Measurements from ENCODE around the gene MOV10L1.
"Not testable (repeated sequence)": the region's sequence is repeated elsewhere in the genome, so short reads cannot be mapped to it uniquely, and the experiment has no call there.

The MOV10L1 gene

GRCh38 chr22:50192436-50193204 is 102.8 kb downstream of the MOV10L1 start:
- peak; percentile 44 to 47 for DNase-seq

DNA sequence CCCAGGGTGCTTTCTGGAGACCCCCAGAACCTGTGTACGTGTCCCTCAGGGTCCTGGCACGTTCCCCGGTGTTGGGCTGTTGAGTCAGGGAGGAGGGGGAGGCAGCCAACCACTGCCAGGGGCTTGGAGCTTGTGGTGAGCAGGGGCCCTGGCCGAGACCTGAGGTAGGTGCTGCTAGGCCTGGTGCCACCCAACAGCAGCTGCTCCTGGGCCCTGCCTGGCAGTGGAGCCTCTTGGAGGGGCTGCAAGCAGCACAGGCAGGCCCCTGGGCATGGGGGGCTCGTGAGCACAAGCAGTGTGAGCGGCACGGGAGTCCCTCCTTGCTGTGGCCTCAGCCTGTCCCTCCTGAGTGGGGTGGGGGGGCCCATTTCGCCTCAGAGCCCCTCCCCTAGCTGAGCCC is 103.8 kb downstream of the MOV10L1 start:
- no peak for DNase-seq

DNA sequence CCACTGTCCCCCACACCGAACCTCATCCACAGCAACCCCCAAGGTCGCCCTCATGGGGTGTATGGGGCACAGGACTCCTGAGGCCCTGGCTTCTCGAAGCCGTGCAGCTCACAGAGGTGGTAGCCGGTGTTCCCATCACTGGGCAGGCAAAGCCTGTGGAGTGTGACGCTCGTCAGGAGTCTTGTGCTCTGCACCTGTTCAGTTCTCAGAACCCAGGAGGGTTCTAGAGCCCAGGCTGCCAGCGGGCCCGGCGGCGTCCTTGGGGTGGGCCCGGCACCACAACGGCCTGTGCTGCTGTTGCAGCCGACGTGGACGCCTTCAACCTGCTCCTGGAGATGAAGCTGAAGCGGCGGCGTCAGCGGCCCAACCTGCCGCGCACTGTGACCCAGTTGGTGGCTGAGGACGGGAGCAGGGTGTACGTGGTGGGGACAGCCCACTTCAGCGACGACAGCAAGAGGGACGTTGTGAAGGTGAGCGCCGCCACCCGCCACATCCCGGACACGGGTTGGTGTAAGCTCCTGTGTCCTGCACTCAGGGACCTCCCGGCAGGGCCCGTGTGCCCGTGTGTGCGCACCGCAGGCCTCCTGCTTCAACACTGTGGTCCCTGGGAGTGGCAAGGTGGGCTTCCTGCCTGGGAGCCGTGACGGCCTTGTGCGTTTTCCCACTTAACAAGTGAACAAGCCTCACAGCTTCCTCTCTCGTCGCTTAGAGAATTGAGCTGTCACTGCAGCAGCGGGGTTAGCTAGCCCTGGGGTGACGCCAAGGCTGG is 104.4 kb downstream of the MOV10L1 start:
- no peak for DNase-seq

GRCh38 chr22:50196256-50196655 is 106.5 kb downstream of the MOV10L1 start:
- DNase-seq, result no peak

- DNase-seq, result no peak
These were observed 107.4 kb downstream of the MOV10L1 start for GRCh38 chr22:50197000-50197800.

GRCh38 chr22:50197856-50198623 is 108.2 kb downstream of the MOV10L1 start:
- no peak for DNase-seq

- no peak for DNase-seq
These were observed 108.8 kb downstream of the MOV10L1 start for GRCh38 chr22:50198624-50199017.

- no peak for DNase-seq
These were observed 109.5 kb downstream of the MOV10L1 start for GRCh38 chr22:50199251-50199721.

GRCh38 chr22:50199829-50200460 is 110.1 kb downstream of the MOV10L1 start:
- DNase-seq, result no peak

DNA sequence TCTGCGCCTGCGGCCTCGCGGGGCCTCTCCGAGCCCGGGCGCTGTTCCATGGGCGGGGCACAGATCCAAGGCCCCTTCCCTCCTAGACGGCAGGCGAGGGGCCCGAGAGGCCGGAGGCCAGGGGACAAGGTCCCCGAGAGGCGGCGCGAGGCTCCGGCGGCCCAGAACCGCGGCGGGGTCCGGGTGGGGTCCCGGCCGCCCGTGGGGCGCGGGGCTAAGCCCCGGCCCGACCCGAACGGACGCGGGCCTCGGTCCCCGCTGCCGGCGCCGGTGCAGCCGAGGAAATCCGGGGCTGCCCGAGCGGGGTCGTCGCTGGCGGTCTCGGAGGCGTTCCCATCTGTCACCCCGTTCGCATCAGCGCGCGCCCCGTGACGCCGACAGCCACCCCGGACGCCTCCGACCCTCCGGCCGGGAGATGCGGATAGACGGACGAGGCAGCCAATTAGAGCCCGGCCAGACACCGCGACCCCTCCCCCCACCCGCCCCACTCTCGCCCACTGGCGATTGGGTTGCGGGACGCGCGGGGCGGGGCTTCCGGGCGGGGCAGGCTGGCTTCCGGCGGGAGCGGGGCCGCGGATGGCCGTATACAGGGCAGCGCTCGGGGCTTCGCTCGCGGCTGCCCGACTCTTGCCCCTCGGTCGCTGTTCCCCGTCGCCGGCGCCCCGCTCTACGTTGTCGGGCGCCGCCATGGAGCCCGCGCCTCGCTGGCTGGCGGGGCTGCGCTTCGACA is 110.8 kb downstream of the MOV10L1 start, which contains the start of gene SELENOO:
Gene SELENOO, plus strand, starts transcription at position 551 of the 730 bp plus-strand sequence. Its CDS starts 26 bp downstream, at position 577.
- peak; percentile 87 to 88 for DNase-seq

DNA sequence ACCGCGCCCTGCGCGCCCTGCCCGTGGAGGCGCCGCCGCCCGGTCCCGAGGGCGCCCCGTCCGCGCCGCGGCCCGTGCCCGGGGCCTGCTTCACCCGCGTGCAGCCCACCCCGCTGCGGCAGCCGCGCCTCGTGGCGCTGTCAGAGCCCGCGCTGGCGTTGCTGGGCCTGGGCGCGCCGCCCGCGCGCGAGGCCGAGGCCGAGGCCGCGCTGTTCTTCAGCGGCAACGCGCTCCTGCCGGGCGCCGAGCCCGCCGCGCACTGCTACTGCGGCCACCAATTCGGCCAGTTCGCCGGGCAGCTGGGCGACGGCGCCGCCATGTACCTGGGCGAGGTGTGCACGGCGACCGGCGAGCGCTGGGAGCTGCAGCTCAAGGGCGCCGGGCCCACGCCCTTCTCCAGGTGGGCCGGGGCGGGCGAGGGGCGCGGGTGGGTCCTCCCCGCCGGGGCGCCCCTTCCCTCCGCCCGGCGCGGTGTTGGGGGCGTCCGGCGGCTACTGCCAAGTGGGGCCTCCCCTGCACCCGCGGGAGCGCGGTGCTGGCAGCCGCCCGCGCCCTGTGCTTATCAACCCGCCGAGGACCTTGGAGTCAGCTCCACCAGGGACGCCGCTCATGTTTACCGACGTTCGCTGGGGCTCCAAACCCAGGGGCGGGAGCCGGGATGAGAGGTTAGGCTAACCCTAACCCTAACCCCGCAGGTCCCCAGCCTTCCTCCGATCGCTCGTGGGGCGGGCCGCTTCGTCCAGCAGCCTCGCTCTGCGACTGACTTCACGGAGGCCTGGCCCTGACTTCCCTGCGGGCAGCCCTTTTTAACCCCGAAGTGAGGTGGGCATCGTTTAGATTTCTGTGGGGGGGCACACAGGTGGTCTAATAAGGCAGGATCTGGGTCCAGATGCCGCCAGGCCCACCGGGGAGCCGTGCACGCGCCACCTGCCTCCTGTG is 111.7 kb downstream of the MOV10L1 start:
- no peak for DNase-seq

DNA sequence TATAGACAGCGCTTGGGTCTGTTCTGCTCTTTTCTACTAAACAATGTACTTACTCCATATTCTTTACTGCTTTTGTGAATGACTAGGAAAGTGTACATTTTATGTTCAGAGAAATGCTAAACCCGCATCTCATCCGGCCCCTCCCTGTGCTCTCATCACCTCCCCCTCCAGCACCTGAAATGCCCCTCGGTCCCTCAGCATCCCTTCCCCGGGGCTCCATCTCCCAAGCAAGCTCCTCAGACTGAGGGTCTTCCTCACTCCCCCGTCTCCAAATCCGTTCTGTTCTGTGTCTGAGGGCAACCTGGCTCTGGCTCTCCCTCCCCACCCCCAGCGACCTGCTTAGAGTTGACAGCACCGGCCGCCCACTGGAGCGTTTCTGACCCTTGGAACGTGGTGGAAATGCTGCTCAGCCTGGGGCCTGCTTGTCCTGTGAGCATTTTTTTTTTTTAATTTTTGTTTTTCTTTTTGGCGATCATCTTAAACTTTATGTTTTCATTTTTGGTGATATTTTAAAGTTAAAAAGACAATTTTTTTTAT is 112.4 kb downstream of the MOV10L1 start:
- DNase-seq, result no peak

DNA sequence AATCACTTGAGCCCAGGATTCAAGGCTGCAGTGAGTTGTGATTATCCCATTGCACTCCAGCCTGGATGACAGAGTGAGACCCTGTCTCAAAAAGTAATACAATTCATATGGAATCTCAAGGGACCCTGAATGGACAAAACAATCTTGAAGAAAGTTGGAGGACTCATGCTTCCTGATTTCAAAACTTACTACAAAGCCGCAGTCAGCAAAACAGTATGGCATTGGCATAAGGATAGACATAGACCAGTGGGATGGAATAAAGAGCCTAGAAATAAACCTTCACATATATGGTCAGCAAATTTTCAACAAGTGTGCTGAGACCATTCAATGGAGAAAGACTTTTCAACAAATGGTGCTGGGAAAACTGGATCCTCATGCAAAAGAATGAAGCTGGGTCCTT is 113.5 kb downstream of the MOV10L1 start:
- DNase-seq, result no peak

- DNase-seq, result no peak
These were observed 114.8 kb downstream of the MOV10L1 start for GRCh38 chr22:50204571-50204970.

- DNase-seq, result not testable (repeated sequence)
These were observed 115.2 kb downstream of the MOV10L1 start for GRCh38 chr22:50204998-50205397.

GRCh38 chr22:50205781-50206569 is 116.2 kb downstream of the MOV10L1 start:
- DNase-seq, result no peak

GRCh38 chr22:50206599-50206998 is 116.8 kb downstream of the MOV10L1 start:
- DNase-seq, result no peak

- no peak for DNase-seq
These were observed 117.8 kb downstream of the MOV10L1 start for GRCh38 chr22:50207383-50208140.
